Measurements from ENCODE around the gene HACD2.

The HACD2 gene

DNA sequence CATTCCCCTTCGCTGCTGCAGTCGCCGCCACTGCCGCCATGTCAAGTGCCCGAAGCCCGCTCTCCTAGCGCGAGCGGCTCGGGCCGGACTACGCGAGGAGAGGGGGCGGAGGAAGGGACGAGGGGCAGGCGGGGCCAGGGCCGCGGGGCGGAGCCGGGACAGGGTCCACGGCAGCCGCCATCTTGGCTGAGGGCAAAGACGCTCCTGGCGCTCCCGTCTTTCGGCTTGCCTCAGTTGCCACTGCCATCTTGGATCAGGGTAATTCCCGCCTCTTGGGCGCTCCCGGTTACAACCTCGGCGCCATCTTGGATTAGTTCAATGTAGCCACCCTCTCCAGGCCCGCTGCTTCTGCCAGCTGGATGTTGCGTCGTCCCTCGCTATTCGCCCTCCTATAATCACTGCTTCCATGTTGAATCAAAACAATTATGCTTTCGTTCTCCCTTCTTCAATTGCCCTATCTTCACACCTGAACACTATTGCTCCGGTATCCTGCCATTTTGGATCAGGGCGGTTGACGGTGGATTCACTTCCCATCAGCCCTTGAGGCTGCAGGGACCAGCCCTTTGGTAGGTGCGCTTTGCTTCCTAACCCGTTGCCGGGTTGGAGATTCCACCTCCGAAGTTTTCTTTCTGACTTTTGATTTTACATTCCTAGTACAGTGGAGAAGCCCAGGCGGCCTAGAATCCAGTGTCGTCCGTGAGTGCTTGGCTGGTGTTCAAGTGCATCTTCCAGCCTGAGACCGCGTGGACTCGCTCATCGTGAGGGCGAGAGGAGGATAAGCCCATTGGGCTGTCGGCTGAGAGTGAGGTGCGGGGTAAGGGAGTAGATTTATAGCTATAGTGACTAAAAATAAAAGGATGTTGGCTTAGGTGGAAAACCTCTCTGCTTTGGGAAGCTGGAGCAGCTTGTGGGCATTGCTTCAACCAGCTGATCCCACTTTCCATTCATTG lies at the start of gene HACD2:
TSS of gene HACD2 (minus strand) at position 66 of the 950 bp plus-strand sequence. CDS start at position 40, 26 bp downstream.
- peak; percentile 92 to 99 (median 97) for DNase-seq
- intact Hi-C loops (cut with DNase I), result loop anchor here (5.0 kb wide), 1 partner anchor 37 kb away; no protein-coding TSS in a partner anchor

- DNase-seq, result no peak
- intact Hi-C loops (cut with DNase I), result no loop called here
These were observed 49.5 kb upstream of the HACD2 start for GRCh38 chr3:123634149-123635051.

DNA sequence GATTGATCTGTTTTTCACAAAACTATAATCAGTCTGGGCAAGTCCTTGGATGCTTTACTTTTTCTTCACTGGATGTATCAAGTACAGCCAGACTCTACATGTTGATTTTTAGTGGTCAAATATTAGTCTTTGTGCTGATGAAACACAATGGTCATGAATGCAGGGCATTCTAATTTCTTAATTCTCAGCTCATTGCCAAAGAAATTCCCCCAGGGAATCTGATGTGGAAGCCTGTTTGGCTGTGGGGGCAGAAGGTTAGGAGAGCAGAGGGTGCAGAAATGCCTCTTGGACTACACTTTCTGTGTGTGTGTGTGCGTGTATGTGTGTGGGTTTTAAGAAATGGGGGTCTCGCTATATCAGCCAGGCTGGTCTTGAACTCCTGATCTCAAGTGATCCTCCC lies 48.7 kb upstream of the HACD2 start:
- intact Hi-C loops (cut with DNase I), result no loop called here
- DNase-seq, result no peak

DNA sequence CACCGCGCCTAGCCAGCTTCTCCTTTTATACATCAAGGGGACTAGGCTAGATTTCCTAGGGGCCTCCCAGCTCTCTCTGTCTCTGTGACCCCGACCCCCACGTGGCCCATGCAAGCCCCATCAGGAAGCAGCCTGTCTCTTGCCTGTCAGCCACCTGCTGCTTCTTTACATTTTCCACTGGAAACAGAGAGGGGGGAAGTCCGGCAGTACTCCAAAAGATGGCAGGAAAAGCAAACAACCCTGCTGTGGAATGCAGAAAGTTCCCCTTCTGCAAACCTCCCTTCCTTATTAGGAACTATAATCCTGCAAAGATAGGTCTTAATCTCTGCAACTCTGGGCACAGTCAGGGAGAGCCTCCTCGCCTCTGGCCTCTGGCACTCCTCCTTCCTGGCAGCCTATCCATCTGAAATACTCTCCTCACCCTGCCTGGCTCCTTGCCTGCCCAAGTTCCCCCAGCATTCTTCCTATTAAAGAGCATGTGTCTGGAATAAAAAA lies 47.4 kb upstream of the HACD2 start:
- DNase-seq, result peak in 1 of 42 donors; percentile 40
- intact Hi-C loops (cut with DNase I), result no loop called here

- peak in 1 of 42 donors; percentile 25 for DNase-seq
- intact Hi-C loops (cut with DNase I), result no loop called here
These were observed 44.8 kb upstream of the HACD2 start for GRCh38 chr3:123629747-123630047.

DNA sequence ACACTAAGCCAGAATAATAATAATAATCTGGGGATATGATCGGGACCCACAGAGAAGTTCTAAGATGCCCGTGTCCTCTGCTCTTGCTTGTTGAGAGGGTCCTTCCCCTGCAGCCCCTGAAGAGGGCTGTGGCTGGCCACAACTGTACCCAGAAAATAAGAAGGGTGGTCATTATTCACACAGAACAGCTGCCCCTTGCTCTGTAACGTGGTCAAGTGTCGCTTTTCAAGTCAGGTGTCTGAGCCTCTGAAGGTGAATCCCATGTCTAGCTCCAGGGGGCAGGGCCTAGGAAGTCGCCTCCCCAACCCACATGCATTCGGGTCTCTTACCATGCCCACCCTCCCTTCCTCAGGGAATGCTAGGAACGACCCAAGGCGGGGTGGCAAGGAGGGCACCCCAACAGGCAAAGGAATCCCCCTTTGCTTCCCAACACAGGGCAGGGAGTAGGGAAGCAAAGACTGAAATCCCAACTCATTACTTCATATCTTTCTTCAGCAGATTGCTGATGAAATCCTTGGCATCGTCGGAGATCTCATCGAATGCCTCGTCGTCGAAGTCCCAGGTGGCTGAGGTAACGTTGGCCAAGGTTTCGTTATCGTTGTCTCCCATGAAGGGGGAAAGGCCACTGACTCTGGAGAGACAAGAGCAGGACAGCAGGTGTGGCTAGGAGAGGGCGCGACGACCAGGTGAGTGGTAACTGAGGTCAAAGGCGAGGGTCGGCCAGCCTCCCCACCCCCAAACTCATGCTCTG lies 44.3 kb upstream of the HACD2 start:
- DNase-seq, result peak in 1 of 42 donors; percentile 22
- intact Hi-C loops (cut with DNase I), result no loop called here

- intact Hi-C loops (cut with DNase I), result no loop called here
- DNase-seq, result peak in 1 of 42 donors; percentile 21
These were observed 43.1 kb upstream of the HACD2 start for GRCh38 chr3:123627673-123628670.

DNA sequence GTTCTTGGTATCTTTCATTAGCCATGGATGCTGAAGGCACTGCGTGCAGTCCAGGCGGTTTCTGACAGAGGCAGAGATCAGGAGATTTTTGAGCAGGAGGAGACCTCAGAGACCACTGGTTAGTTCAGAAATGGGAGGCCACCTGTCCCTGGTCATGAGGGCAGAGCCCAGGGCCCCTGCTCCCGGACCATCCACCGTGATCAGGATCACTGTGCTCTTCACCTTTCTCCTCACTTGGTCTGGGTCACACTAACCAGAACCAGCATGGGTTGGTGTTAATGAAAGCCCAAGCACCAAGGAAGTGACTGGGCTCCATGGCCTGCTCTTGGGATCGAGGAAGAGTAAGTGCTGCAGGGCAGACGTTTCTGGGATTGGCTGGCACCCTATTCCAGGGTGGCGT lies 42.0 kb upstream of the HACD2 start:
- intact Hi-C loops (cut with DNase I), result no loop called here
- DNase-seq, result peak in 1 of 42 donors; percentile 31

DNA sequence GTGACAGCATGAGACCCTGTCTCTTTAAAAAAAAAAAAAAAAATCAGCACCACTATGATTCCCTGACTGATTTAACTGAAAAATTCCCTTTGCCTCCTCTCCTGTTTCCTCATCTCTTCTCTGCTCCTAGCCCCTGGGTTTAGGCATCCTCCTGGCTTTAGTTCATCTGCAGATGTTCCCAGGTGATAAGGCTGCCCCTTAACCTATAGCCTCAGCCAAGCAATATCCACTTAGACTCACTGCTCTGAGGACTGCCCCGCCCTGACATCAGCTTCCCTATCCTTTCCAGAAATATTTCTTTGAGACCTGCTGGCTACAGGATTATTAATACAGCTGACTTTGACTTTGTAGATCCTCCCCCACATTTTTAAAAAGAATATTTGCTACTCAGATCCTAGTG lies 39.4 kb upstream of the HACD2 start:
- DNase-seq, result peak in 1 of 42 donors; percentile 31
- intact Hi-C loops (cut with DNase I), result loop anchor here (5.0 kb wide), 1 partner anchor 37 kb away; the partner anchor contains the start of gene HACD2

DNA sequence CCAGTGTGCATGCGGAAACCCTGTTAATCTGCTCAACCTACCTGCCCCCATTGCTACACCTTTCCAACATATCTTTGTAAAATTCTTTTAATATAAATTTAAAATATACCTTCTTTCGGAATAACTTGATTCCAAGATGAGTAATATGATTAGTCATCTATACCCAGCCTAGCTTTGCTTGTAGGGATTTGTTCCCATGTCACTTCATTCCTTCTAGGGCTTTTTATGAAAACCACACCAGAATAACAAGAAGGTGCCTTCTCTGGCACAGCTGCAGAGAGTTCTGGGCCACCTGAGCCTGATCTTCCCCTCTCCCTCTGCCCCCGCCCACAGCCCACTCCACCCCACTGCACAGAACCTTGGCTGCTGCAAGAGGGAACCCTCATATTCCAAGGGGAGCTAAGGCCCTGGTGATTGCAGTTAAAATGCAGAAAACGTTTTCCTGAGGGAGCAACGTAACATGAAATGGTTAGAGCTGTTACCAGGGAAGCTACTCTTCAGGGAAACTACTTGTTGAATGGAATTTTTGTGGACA lies 38.6 kb upstream of the HACD2 start:
- peak in 41 of 42 donors; percentile 28 to 88 (median 70) for DNase-seq
- intact Hi-C loops (cut with DNase I), result loop anchor here (5.0 kb wide), 1 partner anchor 36 kb away; the partner anchor contains the start of gene HACD2

DNA sequence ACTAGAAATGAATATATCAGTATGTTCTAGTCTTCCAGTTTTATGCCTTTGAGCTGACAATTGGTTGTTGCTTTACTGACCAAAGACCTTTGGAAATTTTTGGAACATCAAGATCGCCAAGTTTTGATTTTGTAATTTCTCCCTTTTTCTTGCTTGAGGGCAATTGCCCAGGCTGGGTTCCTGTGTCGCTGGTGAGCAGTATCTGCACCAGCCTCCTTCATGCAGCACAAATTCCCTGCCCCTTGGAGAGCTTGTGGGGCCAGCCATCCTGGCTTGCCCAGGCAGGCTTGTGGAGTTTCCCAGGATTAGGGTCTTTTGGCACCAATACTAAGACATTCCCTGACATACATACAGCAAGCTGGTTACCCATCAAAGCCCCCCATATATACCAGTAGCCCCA lies 37.9 kb upstream of the HACD2 start:
- intact Hi-C loops (cut with DNase I), result loop anchor here (5.0 kb wide), 1 partner anchor 35 kb away; the partner anchor contains the start of gene HACD2
- DNase-seq, result peak in 1 of 42 donors; percentile 39

DNA sequence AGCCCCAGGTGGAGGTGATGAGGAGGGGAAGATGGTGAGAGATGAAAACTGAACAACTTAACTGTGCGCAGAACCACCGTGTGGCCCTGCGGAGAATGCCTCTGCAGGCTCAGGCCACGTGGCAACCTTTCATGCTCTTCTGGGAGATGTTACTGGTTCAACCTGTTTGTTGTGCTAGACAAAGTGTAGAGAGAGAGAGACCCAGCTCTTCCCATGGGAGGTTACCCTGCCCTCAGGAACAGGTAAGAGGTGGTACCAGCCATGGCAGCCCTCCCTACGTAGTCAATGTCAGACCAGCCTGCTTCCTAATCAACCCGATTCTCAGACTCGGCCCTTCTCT lies 37.0 kb upstream of the HACD2 start:
- DNase-seq, result peak in 1 of 42 donors; percentile 31
- intact Hi-C loops (cut with DNase I), result loop anchor here (5.0 kb wide), 1 partner anchor 35 kb away; the partner anchor contains the start of gene HACD2

GRCh38 chr3:123621186-123621849 lies 36.5 kb upstream of the HACD2 start:
- intact Hi-C loops (cut with DNase I), result loop anchor here (5.0 kb wide), 1 partner anchor 34 kb away; the partner anchor contains the start of gene HACD2
- peak in 1 of 42 donors; percentile 43 for DNase-seq

- DNase-seq, result peak in 30 of 42 donors; percentile 14 to 71 (median 44)
- intact Hi-C loops (cut with DNase I), result loop anchor here (5.0 kb wide), 1 partner anchor 33 kb away; the partner anchor contains the start of gene HACD2
These were observed 35.5 kb upstream of the HACD2 start for GRCh38 chr3:123620343-123620742.

GRCh38 chr3:123618768-123619484 lies 34.1 kb upstream of the HACD2 start:
- DNase-seq, result peak in 41 of 42 donors; percentile 38 to 88 (median 69)
- intact Hi-C loops (cut with DNase I), result no loop called here

All from head of caudate nucleus (tissue), 42 donors.